DMS153 treated with DMSO at 0.1 percent for 48 hours (cell line): ENCODE data around the gene STRIP2.
"Not testable (repeated sequence)": the region's sequence is repeated elsewhere in the genome, so short reads cannot be mapped to it uniquely, and the experiment has no call there.

Experiments
- DNase-seq: peaks from one replicate; lab custom pipeline; 2025; ENCODE audit not compliant: unreplicated experiment; lab: John Stamatoyannopoulos, UW

STRIP2 gene

GRCh38 chr7:129452589-129453231 is 18.5 kb downstream of the STRIP2 start:
- no peak for DNase-seq

- DNase-seq = no peak
These were observed 19.4 kb downstream of the STRIP2 start for GRCh38 chr7:129453510-129454248.

GRCh38 chr7:129454249-129454551 is 20.0 kb downstream of the STRIP2 start:
- DNase-seq = no peak

- no peak for DNase-seq
These were observed 22.2 kb downstream of the STRIP2 start for GRCh38 chr7:129456421-129456820.

GRCh38 chr7:129457101-129457500 is 22.9 kb downstream of the STRIP2 start:
- DNase-seq = no peak

GRCh38 chr7:129458171-129458570 is 23.9 kb downstream of the STRIP2 start:
- no peak for DNase-seq

GRCh38 chr7:129461809-129462208 is 27.6 kb downstream of the STRIP2 start:
- DNase-seq = no peak

GRCh38 chr7:129462420-129462819 is 28.2 kb downstream of the STRIP2 start:
- DNase-seq = no peak

- DNase-seq = no peak
These were observed 30.0 kb downstream of the STRIP2 start for GRCh38 chr7:129464194-129464593.

- no peak for DNase-seq
These were observed 30.8 kb downstream of the STRIP2 start for GRCh38 chr7:129465080-129465479.

GRCh38 chr7:129466796-129467195 is 32.6 kb downstream of the STRIP2 start:
- DNase-seq = no peak

GRCh38 chr7:129468087-129468486 is 33.9 kb downstream of the STRIP2 start:
- DNase-seq = no peak

- DNase-seq = no peak
These were observed 34.3 kb downstream of the STRIP2 start for GRCh38 chr7:129468547-129468946.

- DNase-seq = no peak
These were observed 35.7 kb downstream of the STRIP2 start for GRCh38 chr7:129469930-129470329.

- DNase-seq = no peak
These were observed 36.2 kb downstream of the STRIP2 start for GRCh38 chr7:129470411-129470810.

GRCh38 chr7:129471402-129471827 is 37.2 kb downstream of the STRIP2 start:
- no peak for DNase-seq

GRCh38 chr7:129475931-129476330 is 41.7 kb downstream of the STRIP2 start:
- DNase-seq = not testable (repeated sequence)

GRCh38 chr7:129476398-129476797 is 42.2 kb downstream of the STRIP2 start:
- DNase-seq = not testable (repeated sequence)

GRCh38 chr7:129479831-129480230 is 45.6 kb downstream of the STRIP2 start:
- DNase-seq = no peak

- DNase-seq = no peak
These were observed 46.6 kb downstream of the STRIP2 start for GRCh38 chr7:129480674-129481363.

GRCh38 chr7:129481376-129481775 is 47.1 kb downstream of the STRIP2 start:
- DNase-seq = not testable (repeated sequence)

GRCh38 chr7:129482781-129483180 is 48.5 kb downstream of the STRIP2 start:
- DNase-seq = no peak
